H1 (cell line): ENCODE results near the gene SLC25A3. TPM values are rescaled to one million over a fixed set of nuclear protein-coding genes. Genes with fewer than 3 reads are reported as not detected.
A peak's percentile ranks its signal among the peaks of the same experiment; 100 is the strongest.

Experiments
- CTCF ChIA-PET: fragments of 300-600 bp; sonication (Branson Sonifier 250); formaldehyde crosslinking; loops from one replicate; lab custom pipeline; 2021; ENCODE audit not compliant: partially characterized antibody; lab: Charles Lee
- POLR2A ChIA-PET: fragments of 300-600 bp; sonication (Branson Sonifier 250); formaldehyde crosslinking; loops from one replicate; lab custom pipeline; 2021; ENCODE audit warnings: inconsistent platforms; ENCODE audit not compliant: partially characterized antibody; lab: Charles Lee
- DNase-seq, 2 experiments: peaks; one replicate each; pipeline versions ENCODE4 v3.0.0 to v3.0.0-alpha.2; 2010 to 2022; ENCODE audit warnings: low spot score in 2 of 2, low read depth in 1 of 2, mixed read lengths in 1 of 2
- FAIRE-seq: peaks from 2 replicates; lab custom pipeline; 2011; peaks lifted over from hg19 to GRCh38; lab: Jason Lieb, UNC
- H2AFZ ChIP-seq: 2 replicates; pipeline ENCODE4 v1.8.1; 2012; ENCODE audit warnings: low read length, inconsistent platforms
- H2AK5ac ChIP-seq: 2 replicates; pipeline ENCODE4 v1.6.1; 2013; ENCODE audit warnings: low read depth, low read length
- H2BK120ac ChIP-seq: replicated peaks from 2 replicates; pipeline ENCODE3; 2013; ENCODE audit warnings: low read depth, low read length, inconsistent platforms
- H2BK12ac ChIP-seq: 2 replicates; pipeline ENCODE4 v1.6.1; 2013; ENCODE audit warnings: low read depth, low read length
- H2BK15ac ChIP-seq: 2 replicates; pipeline ENCODE4 v1.6.1; 2013; ENCODE audit warnings: low read length
- H2BK20ac ChIP-seq: 2 replicates; pipeline ENCODE4 v1.6.1; 2013; ENCODE audit warnings: low read length
- H2BK5ac ChIP-seq: 2 replicates; pipeline ENCODE4 v1.6.1; 2013; ENCODE audit warnings: low read depth, low read length
- H3K14ac ChIP-seq: 2 replicates; pipeline ENCODE4 v1.6.1; 2013; ENCODE audit warnings: inconsistent platforms; ENCODE audit not compliant: insufficient read length
- H3K18ac ChIP-seq: 2 replicates; pipeline ENCODE4 v1.6.1; 2013; ENCODE audit warnings: low read length; ENCODE audit errors: extremely low read depth
- H3K23ac ChIP-seq: 2 replicates; pipeline ENCODE4 v1.6.1; 2013; ENCODE audit warnings: inconsistent platforms; ENCODE audit not compliant: insufficient read length
- H3K23me2 ChIP-seq: 2 replicates; pipeline ENCODE4 v1.6.1; 2013; ENCODE audit warnings: low read depth, low read length
- H3K27ac ChIP-seq: 2 replicates; pipeline ENCODE4 v1.6.1; 2011; ENCODE audit warnings: low read depth, low read length, inconsistent platforms
- H3K27me3 ChIP-seq, 4 experiments: replicated peaks in 1 of 4; 1 replicate in 1 of 4; 2 replicates in 3 of 4; pipeline versions ENCODE4 v1.6.1 to v1.8.1; 2011 to 2013; ENCODE audit warnings: low read length in 3 of 4, mild to moderate bottlenecking in 3 of 4, inconsistent platforms in 2 of 4, mixed read lengths in 2 of 4, moderate library complexity in 1 of 4; ENCODE audit not compliant: control insufficient read depth in 3 of 4, insufficient read depth in 3 of 4; ENCODE audit errors: extremely low read depth in 1 of 4
- H3K36me3 ChIP-seq, 4 experiments: 2 replicates each; pipeline versions ENCODE4 v1.6.1 to v1.8.1; 2011 to 2013; ENCODE audit warnings: mild to moderate bottlenecking in 4 of 4, low read length in 3 of 4, moderate library complexity in 2 of 4, control low read depth in 1 of 4, inconsistent platforms in 1 of 4; ENCODE audit not compliant: insufficient read depth in 4 of 4, control insufficient read depth in 2 of 4
- H3K4ac ChIP-seq: replicated peaks from 2 replicates; pipeline ENCODE3; 2013; ENCODE audit warnings: low read length, low read depth, mixed read lengths, inconsistent platforms; ENCODE audit not compliant: insufficient read length
- H3K4me1 ChIP-seq, 4 experiments: replicated peaks in 1 of 4; 1 replicate in 1 of 4; 2 replicates in 3 of 4; pipeline versions ENCODE4 v1.6.1 to v1.8.1; 2011 to 2013; ENCODE audit warnings: low read length in 3 of 4, inconsistent platforms in 2 of 4, mixed read lengths in 1 of 4; ENCODE audit not compliant: insufficient read depth in 4 of 4, control insufficient read depth in 3 of 4
- H3K4me2 ChIP-seq, 2 experiments: 2 replicates each; pipeline versions ENCODE4 v1.6.1 to v1.8.1; 2011 to 2013; ENCODE audit warnings: low read depth in 2 of 2, low read length in 2 of 2, control low read depth in 1 of 2, inconsistent platforms in 1 of 2, mild to moderate bottlenecking in 1 of 2; ENCODE audit not compliant: insufficient read depth in 1 of 2
- H3K4me3 ChIP-seq, 4 experiments: fragments of 200-600, 300-600 bp in 1 of 4; sonication (generic), shearing (Covaris generic), sonication (Bioruptor Twin) in 1 of 4; 2 replicates each; pipeline versions ENCODE4 v1.5.1 to v1.8.1; 2011 to 2016; ENCODE audit warnings: low read length in 4 of 4, low read depth in 3 of 4, control low read depth in 2 of 4, inconsistent platforms in 2 of 4, mild to moderate bottlenecking in 2 of 4, mixed read lengths in 1 of 4, moderate library complexity in 1 of 4; ENCODE audit not compliant: insufficient read depth in 2 of 4; ENCODE audit errors: extremely low read depth in 1 of 4
- H3K56ac ChIP-seq: replicated peaks from 2 replicates; pipeline ENCODE3; 2013; ENCODE audit warnings: low read depth, mild to moderate bottlenecking, mixed read lengths, low read length, inconsistent platforms; ENCODE audit not compliant: insufficient read length
- H3K79me1 ChIP-seq: 2 replicates; pipeline ENCODE4 v1.6.1; 2013; ENCODE audit warnings: low read depth, low read length, control low read depth
- H3K79me2 ChIP-seq, 2 experiments: 2 replicates each; pipeline versions ENCODE4 v1.6.1 to v1.8.1; 2012 to 2013; ENCODE audit warnings: low read length in 2 of 2, mild to moderate bottlenecking in 2 of 2, inconsistent platforms in 1 of 2; ENCODE audit not compliant: insufficient read depth in 2 of 2, control insufficient read depth in 1 of 2
- H3K9ac ChIP-seq, 4 experiments: replicated peaks in 1 of 4; 1 replicate in 1 of 4; 2 replicates in 3 of 4; pipeline versions ENCODE4 v1.6.1 to v1.8.1; 2011 to 2013; ENCODE audit warnings: low read depth in 3 of 4, low read length in 3 of 4, control low read depth in 2 of 4, mild to moderate bottlenecking in 2 of 4, moderate library complexity in 2 of 4, inconsistent platforms in 1 of 4; ENCODE audit errors: extremely low read depth in 1 of 4
- H3K9me3 ChIP-seq, 2 experiments: 2 replicates each; pipeline versions ENCODE4 v1.6.1 to v1.8.1; 2012 to 2013; ENCODE audit warnings: mild to moderate bottlenecking in 2 of 2, moderate library complexity in 2 of 2, control low read depth in 1 of 2, inconsistent platforms in 1 of 2, low read depth in 1 of 2, low read length in 1 of 2, mixed read lengths in 1 of 2; ENCODE audit not compliant: insufficient read depth in 2 of 2
- H4K20me1 ChIP-seq, 2 experiments: replicated peaks in 1 of 2; 2 replicates each; pipeline versions ENCODE3 to v1.8.1; 2011 to 2013; ENCODE audit warnings: inconsistent platforms in 2 of 2, low read length in 2 of 2, mild to moderate bottlenecking in 1 of 2; ENCODE audit not compliant: insufficient read depth in 2 of 2, control insufficient read depth in 1 of 2
- H4K5ac ChIP-seq: 2 replicates; pipeline ENCODE4 v1.6.1; 2013; ENCODE audit warnings: low read length, low read depth, mixed read lengths, inconsistent platforms; ENCODE audit not compliant: insufficient read length
- H4K8ac ChIP-seq: 2 replicates; pipeline ENCODE4 v1.8.0; 2013; ENCODE audit warnings: mild to moderate bottlenecking, moderate library complexity, low read length, inconsistent platforms; ENCODE audit not compliant: insufficient read depth; ENCODE audit errors: extremely low read depth
- H4K91ac ChIP-seq: replicated peaks from 2 replicates; pipeline ENCODE3; 2013; ENCODE audit warnings: low read length, mixed read lengths, inconsistent platforms; ENCODE audit not compliant: insufficient read length
- BCL11A ChIP-seq, 2 experiments: IDR thresholded peaks; one replicate each; pipeline ENCODE4 v1.6.1; 2011; ENCODE audit warnings: low read depth in 2 of 2, low read length in 2 of 2, mild to moderate bottlenecking in 2 of 2
- CBX8 ChIP-seq: fragments of 300-800, 300-1000 bp; sonication (generic); IDR thresholded peaks from 2 replicates; pipeline ENCODE4 v1.7.1; 2016; ENCODE audit warnings: low read depth, low read length, borderline replicate concordance
- MAFK ChIP-seq: IDR thresholded peaks from 2 replicates; pipeline ENCODE4 v1.6.1; 2012; ENCODE audit warnings: low read depth, mild to moderate bottlenecking, improper control_type of control experiment, low read length
- POLR2A ChIP-seq, 2 experiments: IDR thresholded peaks; 1 replicate in 1 of 2; 2 replicates in 1 of 2; pipeline ENCODE4 v1.6.1; 2011; ENCODE audit warnings: low read depth in 2 of 2, low read length in 2 of 2, mild to moderate bottlenecking in 2 of 2; ENCODE audit errors: control extremely low read depth in 1 of 2
- POLR2AphosphoS5 ChIP-seq: IDR thresholded peaks from 2 replicates; pipeline ENCODE4 v1.6.1; 2011; ENCODE audit warnings: low read depth, low read length
- WGBS, 2 experiments: shearing (Covaris generic) in 1 of 2; methylation state at CpG; one replicate each; pipeline versions ENCODE4 v1.1.6 to v1.1.7; 2013 to 2015; ENCODE audit warnings: low lambda C conversion rate in 2 of 2, mixed read lengths in 2 of 2, inconsistent platforms in 1 of 2, low coverage in 1 of 2, missing lambda C conversion rate in 1 of 2; ENCODE audit not compliant: insufficient replicate concordance in 2 of 2, insufficient coverage in 1 of 2, insufficient read length in 1 of 2; ENCODE audit errors: extremely low coverage in 1 of 2, missing lambda C conversion rate in 1 of 2; 5-methylcytosine and 5-hydroxymethylcytosine counted together
- polyA plus RNA-seq, 7 experiments: library from polyadenylated mRNA; depleted of rRNA in 3 of 7; stranded (reverse) in 5 of 7; unstranded in 2 of 7; fragments of >200 nt in 5 of 7; fragments of 200-250 nt in 2 of 7; gene quantifications; 1 replicate in 5 of 7; 2 replicates in 1 of 7; 4 replicates in 1 of 7; pipeline versions ENCODE4 v1.2.1 to v1.2.3, GENCODE V29; 2011 to 2013; ENCODE audit warnings: missing spikeins in 2 of 7, mixed read lengths in 2 of 7
- total RNA-seq: library from RNA; stranded (reverse); fragmentation: NEBNext Ultra II Directional; extraction: Animal tissue kit (Norgen Biotek cat#: 25700); gene quantifications from 2 replicates; pipeline ENCODE4 v1.2.1, GENCODE V29; 2021
- TF ChIP-seq, protein P1 (sequence below): IDR thresholded peaks from 2 replicates; pipeline ENCODE4 v1.6.1; 2012; ENCODE audit warnings: low read length, inconsistent platforms
- TF ChIP-seq, protein P2 (sequence below), 3 experiments: IDR thresholded peaks; 1 replicate in 2 of 3; 2 replicates in 1 of 3; pipeline versions ENCODE4 v1.5.1 to v1.6.1; 2011; ENCODE audit warnings: low read length in 3 of 3, mild to moderate bottlenecking in 3 of 3, inconsistent platforms in 2 of 3, low read depth in 1 of 3, moderate library complexity in 1 of 3; ENCODE audit not compliant: insufficient read depth in 1 of 3; ENCODE audit errors: control extremely low read depth in 1 of 3

Gene SLC25A3
- total and polyA plus RNA-seq, 2 of the 8 experiments (the other 6 are each of a cell fraction or from before 2014, with no cell fraction given): 702 to 709 TPM

DNA sequence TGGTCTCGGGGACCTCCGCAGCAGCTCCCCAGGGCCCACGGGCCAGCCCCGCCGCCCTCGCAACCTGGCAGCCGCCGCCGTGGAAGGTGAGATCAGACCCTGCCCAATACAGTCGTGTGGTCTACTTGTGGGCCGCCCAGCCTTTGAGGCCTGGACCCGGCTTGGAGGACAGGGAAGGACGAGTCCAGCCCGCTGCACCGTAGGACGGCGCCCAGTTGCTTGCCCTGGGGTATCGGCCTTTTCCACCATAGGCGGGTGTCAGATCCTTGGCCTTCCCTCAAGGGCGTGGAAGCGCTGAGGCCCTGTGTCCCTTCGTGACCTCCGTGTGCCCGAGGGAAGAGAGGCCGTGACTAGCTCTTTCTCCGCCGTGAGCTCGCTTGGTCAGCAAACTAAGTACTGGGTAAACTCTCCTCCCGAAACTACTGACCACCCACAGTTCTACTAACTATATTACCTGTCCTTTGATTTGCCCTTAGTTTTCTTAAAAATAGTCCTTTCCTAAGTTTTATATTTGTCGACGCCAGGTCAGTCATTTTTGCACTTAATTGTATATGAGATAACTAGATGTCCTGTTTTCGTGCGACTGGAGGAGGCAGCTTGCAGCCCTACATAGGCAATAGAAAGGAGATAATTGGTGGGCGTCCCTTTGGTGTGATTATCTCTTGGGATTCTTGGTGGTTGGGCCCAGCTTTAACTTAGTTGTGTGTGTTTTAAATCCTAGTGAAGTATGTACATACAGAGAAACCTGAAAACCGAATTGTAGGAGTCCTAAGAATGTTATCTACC lies 757 bp downstream of the SLC25A3 start:
- Histone ChIP-seq H3K4me2 (peak overlapping the region; percentile 81 to 95), H2BK5ac (peak overlapping the region; percentile 94), H3K9ac (peak overlapping the region; percentile 87 to 98 (median 96)), H4K8ac (peak overlapping the region; percentile 98; the same call in 1 of the 2 replicates), H2BK20ac (no peak overlapping the region), H2BK15ac (no peak overlapping the region), H3K56ac (peak overlapping the region; percentile 50), H3K23ac (no peak overlapping the region), H3K23me2 (peaks cover 2% of the 10 kb centered on the region; the same call in 1 of the 2 replicates), H3K79me2 (peaks cover 24 to 44% of the 10 kb centered on the region in 2 experiments), H3K27ac (peak overlapping the region; percentile 91), H3K18ac (peak overlapping the region; percentile 95), H4K91ac (peak overlapping the region; percentile 78), H2AFZ (no peak overlapping the region), H3K4me3 (peak overlapping the region; percentile 73 to 99 (median 91)), H3K27me3 (no peaks in the 10 kb centered on the region), H3K36me3 (peaks cover 19 to 40% (median 34%) of the 10 kb centered on the region in 4 experiments), H3K4me1 (peaks cover 0 to 9% (median 4%) of the 10 kb centered on the region in 4 experiments; a peak in 2 of 7 replicates), H3K14ac (no peak overlapping the region), H4K5ac (peak overlapping the region; percentile 82), H3K4ac (peak overlapping the region; percentile 87), H2BK120ac (no peak overlapping the region), H2BK12ac (no peak overlapping the region; the same call in 1 of the 2 replicates), H4K20me1 (peaks cover 10 to 17% of the 10 kb centered on the region in 2 experiments), H2AK5ac (no peak overlapping the region), H3K79me1 (no peaks in the 10 kb centered on the region), H3K9me3 (no peaks in the 10 kb centered on the region)
- ChIA-PET CTCF (interaction anchor here (1.1 to 8.9 kb wide), 10 partner anchors 9 to 177 kb away, joined by 3 to 68 read pairs (median 3); no protein-coding TSS in a partner anchor), POLR2A (interaction anchor here (0.9 to 6.2 kb wide), 27 partner anchors 11 to 194 kb away, joined by 3 to 48 read pairs (median 4); partner anchors contain the start of genes APAF1, IKBIP and TMPO)
- peak in 1 of 2 experiments; percentile 35 for DNase-seq
- 2% methylated on average over 29 of the region's 35 CpGs; no CpG with 5 or more reads in 1 of the 2 experiments for WGBS, 2 experiments
- FAIRE-seq: no peak
- TF ChIP-seq POLR2AphosphoS5 (peak; percentile 26; the same call in 1 of the 2 replicates), CBX8 (no peak), MAFK (no peak), BCL11A (IDR thresholded peaks at IDR 0.05; ENCODE audit: low read depth in 2 of 2, low read length in 2 of 2) (no peak), POLR2A (IDR thresholded peaks at IDR 0.05; ENCODE audit: control extremely low read depth in 1 of 2, low read depth in 2 of 2, low read length in 2 of 2) (peak in 1 of 2 experiments; percentile 6; a peak in 1 of 3 replicates)
- TF ChIP-seq, protein P1, sequence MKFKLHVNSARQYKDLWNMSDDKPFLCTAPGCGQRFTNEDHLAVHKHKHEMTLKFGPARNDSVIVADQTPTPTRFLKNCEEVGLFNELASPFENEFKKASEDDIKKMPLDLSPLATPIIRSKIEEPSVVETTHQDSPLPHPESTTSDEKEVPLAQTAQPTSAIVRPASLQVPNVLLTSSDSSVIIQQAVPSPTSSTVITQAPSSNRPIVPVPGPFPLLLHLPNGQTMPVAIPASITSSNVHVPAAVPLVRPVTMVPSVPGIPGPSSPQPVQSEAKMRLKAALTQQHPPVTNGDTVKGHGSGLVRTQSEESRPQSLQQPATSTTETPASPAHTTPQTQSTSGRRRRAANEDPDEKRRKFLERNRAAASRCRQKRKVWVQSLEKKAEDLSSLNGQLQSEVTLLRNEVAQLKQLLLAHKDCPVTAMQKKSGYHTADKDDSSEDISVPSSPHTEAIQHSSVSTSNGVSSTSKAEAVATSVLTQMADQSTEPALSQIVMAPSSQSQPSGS: no peak
- TF ChIP-seq, protein P2, sequence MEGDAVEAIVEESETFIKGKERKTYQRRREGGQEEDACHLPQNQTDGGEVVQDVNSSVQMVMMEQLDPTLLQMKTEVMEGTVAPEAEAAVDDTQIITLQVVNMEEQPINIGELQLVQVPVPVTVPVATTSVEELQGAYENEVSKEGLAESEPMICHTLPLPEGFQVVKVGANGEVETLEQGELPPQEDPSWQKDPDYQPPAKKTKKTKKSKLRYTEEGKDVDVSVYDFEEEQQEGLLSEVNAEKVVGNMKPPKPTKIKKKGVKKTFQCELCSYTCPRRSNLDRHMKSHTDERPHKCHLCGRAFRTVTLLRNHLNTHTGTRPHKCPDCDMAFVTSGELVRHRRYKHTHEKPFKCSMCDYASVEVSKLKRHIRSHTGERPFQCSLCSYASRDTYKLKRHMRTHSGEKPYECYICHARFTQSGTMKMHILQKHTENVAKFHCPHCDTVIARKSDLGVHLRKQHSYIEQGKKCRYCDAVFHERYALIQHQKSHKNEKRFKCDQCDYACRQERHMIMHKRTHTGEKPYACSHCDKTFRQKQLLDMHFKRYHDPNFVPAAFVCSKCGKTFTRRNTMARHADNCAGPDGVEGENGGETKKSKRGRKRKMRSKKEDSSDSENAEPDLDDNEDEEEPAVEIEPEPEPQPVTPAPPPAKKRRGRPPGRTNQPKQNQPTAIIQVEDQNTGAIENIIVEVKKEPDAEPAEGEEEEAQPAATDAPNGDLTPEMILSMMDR (IDR thresholded peaks at IDR 0.05; ENCODE audit: control extremely low read depth in 1 of 3, insufficient read depth in 1 of 3, low read depth in 1 of 3, low read length in 3 of 3): no peak
